Muscle of leg (tissue), 11 donors: Measurements from ENCODE around the gene SUCLG1. TPM values are rescaled to one million over a fixed set of nuclear protein-coding genes. Genes with fewer than 3 reads are reported as not detected.
A peak's percentile ranks its signal among the peaks of the same experiment; 100 is the strongest.

Experiments used
- DNase-seq: peaks from one replicate; pipeline ENCODE4 v3.0.0; 2013
- H3K27ac ChIP-seq: one replicate; pipeline ENCODE4 v1.5.1; 2013; ENCODE audit warnings: mild to moderate bottlenecking, low read length, control low read depth
- H3K27me3 ChIP-seq: one replicate; pipeline ENCODE4 v1.6.1; 2013; ENCODE audit warnings: low read length; ENCODE audit not compliant: control insufficient read depth, insufficient read depth
- H3K36me3 ChIP-seq: one replicate; pipeline ENCODE4 v1.6.1; 2013; ENCODE audit warnings: low read length; ENCODE audit not compliant: control insufficient read depth, insufficient read depth
- H3K4me1 ChIP-seq: one replicate; pipeline ENCODE4 v1.6.1; 2013; ENCODE audit warnings: low read length; ENCODE audit not compliant: control insufficient read depth, insufficient read depth
- H3K4me3 ChIP-seq: one replicate; pipeline ENCODE4 v1.5.1; 2013; ENCODE audit warnings: low read length, control low read depth
- H3K9me3 ChIP-seq: replicated peaks from 2 replicates; pipeline ENCODE4 v1.6.1; 2013; ENCODE audit warnings: low read depth, low read length; ENCODE audit not compliant: control insufficient read depth
- WGBS: methylation state at CpG from one replicate; pipeline ENCODE4 v1.1.5; 2013; ENCODE audit warnings: missing lambda C conversion rate; ENCODE audit not compliant: insufficient coverage; 5-methylcytosine and 5-hydroxymethylcytosine counted together
- polyA plus RNA-seq, 8 donors: library from polyadenylated mRNA; unstranded; fragments of 120-200 nt; gene quantifications; one replicate each; pipeline versions ENCODE4 v1.2.1 to v1.2.3, GENCODE V29; 2013; ENCODE audit warnings: inconsistent platforms in 1 of 8, low replicate concordance in 1 of 8; ENCODE audit not compliant: insufficient read length in 8 of 8, insufficient read depth in 1 of 8
- total RNA-seq: library from RNA; stranded (reverse); fragments of 120-200 nt; gene quantifications from one replicate; pipeline ENCODE4 v1.2.4, GENCODE V29; 2013

The SUCLG1 gene
- total and polyA plus RNA-seq, 9 donors, result 60.2 to 84.5 (median 71.0) TPM

DNA sequence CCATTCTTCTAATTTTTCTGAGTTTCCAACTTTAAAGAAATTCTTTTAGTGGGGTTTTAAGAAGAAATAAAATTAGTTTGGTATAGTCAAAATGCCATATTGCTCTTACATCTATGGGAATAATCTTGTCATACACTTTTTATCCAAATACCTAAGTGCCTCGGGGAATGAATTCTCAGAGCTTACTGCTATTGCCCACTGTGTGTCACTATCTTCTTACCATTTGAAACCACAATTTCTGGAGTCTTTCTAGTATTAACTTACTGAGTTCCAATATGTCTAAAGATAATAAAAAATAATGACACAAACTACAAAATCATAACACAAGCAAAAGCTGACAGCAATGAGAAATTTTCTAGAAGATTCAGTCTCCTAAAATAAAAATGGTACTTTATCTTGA, 33.5 kb upstream of the SUCLG1 start:
- no peaks in the 10 kb centered on the region for H3K36me3 ChIP-seq
- no peaks in the 10 kb centered on the region for H3K4me1 ChIP-seq
- no peak overlapping the region for H3K27ac ChIP-seq
- no CpG with 5 or more reads among the region's 1 CpG for WGBS
- no peaks in the 10 kb centered on the region for H3K27me3 ChIP-seq
- no peak overlapping the region for H3K4me3 ChIP-seq
- no peaks in the 10 kb centered on the region for H3K9me3 ChIP-seq
- DNase-seq, result peak; percentile 5

DNA sequence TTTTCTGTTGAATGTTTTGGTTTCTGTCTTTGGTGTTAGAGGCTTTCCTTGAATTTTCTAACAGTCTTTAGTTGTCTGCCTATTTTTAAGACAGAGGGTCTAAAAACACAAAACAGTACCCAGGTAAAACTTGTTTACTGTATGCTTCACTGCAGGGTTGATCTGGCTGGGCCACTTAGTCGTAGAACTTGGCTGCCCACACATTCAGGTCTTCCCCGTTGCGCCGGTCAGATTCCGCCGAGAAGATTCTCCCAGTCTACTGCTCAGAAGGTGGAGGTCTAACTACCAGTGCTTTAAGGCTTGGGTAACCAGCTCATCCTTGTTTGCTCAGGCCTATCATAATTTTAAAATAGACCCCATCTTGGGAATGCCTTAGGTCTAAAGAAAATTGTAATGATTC, 32.7 kb upstream of the SUCLG1 start:
- Histone ChIP-seq H3K27ac (no peak overlapping the region), H3K9me3 (no peaks in the 10 kb centered on the region), H3K36me3 (no peaks in the 10 kb centered on the region), H3K4me3 (no peak overlapping the region), H3K4me1 (no peaks in the 10 kb centered on the region), H3K27me3 (no peaks in the 10 kb centered on the region)
- DNase-seq, result no peak
- 84% methylated on average over 6 of the region's 6 CpGs for WGBS

DNA sequence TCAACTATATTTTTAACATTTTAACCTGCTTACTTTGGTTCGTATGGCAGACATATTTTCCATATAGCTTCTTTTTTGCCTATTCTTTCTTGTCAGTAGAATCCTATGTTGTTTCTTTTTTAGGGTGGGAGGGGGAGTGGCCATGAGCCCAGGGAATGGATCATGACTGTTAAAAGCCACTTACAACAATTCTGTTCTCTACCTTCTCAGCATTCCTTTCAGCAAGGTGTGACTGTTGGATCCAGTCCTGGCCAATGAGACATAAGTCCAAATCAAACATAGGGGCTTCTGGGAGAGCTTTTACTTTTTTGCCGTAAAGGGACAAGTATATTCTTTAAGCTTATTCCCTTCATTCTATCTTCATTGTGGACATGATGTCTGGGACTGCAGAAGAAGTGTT, 32.2 kb upstream of the SUCLG1 start:
- no peaks in the 10 kb centered on the region for H3K9me3 ChIP-seq
- no peak for DNase-seq
- H3K4me1 ChIP-seq, result no peaks in the 10 kb centered on the region
- H3K36me3 ChIP-seq, result no peaks in the 10 kb centered on the region
- WGBS, result no CpG with 5 or more reads among the region's 2 CpGs
- H3K27me3 ChIP-seq, result no peaks in the 10 kb centered on the region
- H3K27ac ChIP-seq, result no peak overlapping the region
- no peak overlapping the region for H3K4me3 ChIP-seq

- Histone ChIP-seq H3K9me3 (no peaks in the 10 kb centered on the region), H3K4me1 (no peaks in the 10 kb centered on the region), H3K27ac (no peak overlapping the region), H3K27me3 (no peaks in the 10 kb centered on the region), H3K36me3 (no peaks in the 10 kb centered on the region), H3K4me3 (no peak overlapping the region)
- WGBS, result 25% methylated on average over 2 of the region's 3 CpGs
- no peak for DNase-seq
Measured at GRCh38 chr2:84487298-84487996, 28.4 kb upstream of the SUCLG1 start.

GRCh38 chr2:84486441-84487115, 27.5 kb upstream of the SUCLG1 start:
- H3K27me3 ChIP-seq, result no peaks in the 10 kb centered on the region
- no peak overlapping the region for H3K27ac ChIP-seq
- WGBS, result 67% methylated on average over 1 of the region's 2 CpGs
- peak; percentile 37 for DNase-seq
- no peaks in the 10 kb centered on the region for H3K4me1 ChIP-seq
- H3K36me3 ChIP-seq, result no peaks in the 10 kb centered on the region
- H3K9me3 ChIP-seq, result no peaks in the 10 kb centered on the region
- no peak overlapping the region for H3K4me3 ChIP-seq

- no peak for DNase-seq
- Histone ChIP-seq H3K27ac (no peak overlapping the region), H3K27me3 (no peaks in the 10 kb centered on the region), H3K4me1 (no peaks in the 10 kb centered on the region), H3K9me3 (peaks cover 3% of the 10 kb centered on the region), H3K36me3 (no peaks in the 10 kb centered on the region), H3K4me3 (no peak overlapping the region)
- WGBS, result no CpG with 5 or more reads among the region's 1 CpG
Measured at GRCh38 chr2:84483320-84483719, 24.2 kb upstream of the SUCLG1 start.

DNA sequence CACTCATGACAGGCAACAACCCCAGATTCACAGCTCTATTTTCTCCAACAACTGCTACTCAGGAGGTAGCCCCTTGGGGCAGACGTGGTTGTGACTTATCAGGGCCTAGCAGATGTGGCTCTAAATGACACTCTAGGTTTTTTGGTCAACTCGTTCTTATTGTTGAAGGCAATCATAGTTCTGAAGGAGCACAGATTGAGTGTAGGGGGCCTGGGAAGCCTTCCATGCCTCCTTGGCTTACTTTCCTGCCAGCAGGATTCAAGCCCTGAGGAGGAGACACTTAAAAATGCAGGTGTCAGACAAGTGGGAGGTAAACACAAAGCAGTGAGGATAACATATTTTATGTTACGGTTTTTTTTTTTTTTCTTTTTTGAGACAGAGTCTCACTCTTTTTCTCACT, 23.5 kb upstream of the SUCLG1 start:
- Histone ChIP-seq H3K4me3 (no peak overlapping the region), H3K27ac (no peak overlapping the region), H3K4me1 (no peaks in the 10 kb centered on the region), H3K36me3 (no peaks in the 10 kb centered on the region), H3K9me3 (peaks cover 9% of the 10 kb centered on the region), H3K27me3 (no peaks in the 10 kb centered on the region)
- no peak for DNase-seq
- WGBS, result no CpG with 5 or more reads among the region's 3 CpGs

DNA sequence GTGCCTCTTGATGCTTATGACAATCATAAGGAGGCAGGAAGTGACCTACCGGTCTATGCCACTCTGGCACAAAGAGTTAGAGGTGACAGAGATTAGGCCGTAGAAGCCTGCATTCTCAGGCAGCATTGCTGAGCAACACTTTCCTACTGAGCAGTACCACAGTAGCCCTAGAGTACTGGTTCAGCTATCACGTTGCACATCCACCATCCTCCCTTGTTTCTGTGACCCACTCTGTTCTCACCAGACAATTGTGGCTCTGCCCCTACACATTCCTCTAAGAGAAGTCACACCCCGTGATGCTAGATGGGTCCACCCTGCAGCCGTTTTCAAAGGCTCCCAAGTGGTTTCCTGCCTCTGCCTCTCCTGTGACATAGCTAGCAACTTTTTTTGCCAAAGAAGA, 22.6 kb upstream of the SUCLG1 start:
- Histone ChIP-seq H3K27me3 (no peaks in the 10 kb centered on the region), H3K36me3 (no peaks in the 10 kb centered on the region), H3K4me1 (no peaks in the 10 kb centered on the region), H3K9me3 (peaks cover 16% of the 10 kb centered on the region), H3K4me3 (no peak overlapping the region), H3K27ac (no peak overlapping the region)
- WGBS, result 64% methylated on average over 4 of the region's 5 CpGs
- no peak for DNase-seq

DNA sequence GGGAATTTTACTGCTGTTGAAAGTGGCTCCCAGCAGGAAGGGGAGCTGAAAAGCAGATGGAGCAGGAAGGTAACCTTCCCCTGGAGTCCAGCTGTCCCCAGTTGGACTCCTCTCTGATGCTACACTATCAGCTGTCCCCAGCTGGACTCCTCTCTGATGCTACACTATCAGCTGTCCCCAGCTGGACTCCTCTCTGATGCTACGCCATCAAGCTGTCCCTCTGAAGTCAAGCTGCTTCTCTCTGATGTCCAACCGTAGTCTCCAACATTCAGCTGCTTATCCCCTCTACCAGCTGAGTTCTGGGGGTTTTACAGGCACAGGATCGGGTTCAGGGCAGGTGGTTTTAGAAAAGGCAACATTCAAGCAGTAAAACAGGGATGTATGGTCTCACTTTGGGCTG, 19.8 kb upstream of the SUCLG1 start:
- no peak for DNase-seq
- no peak overlapping the region for H3K27ac ChIP-seq
- H3K36me3 ChIP-seq, result no peaks in the 10 kb centered on the region
- H3K4me3 ChIP-seq, result no peak overlapping the region
- 84% methylated on average over 2 of the region's 3 CpGs for WGBS
- no peaks in the 10 kb centered on the region for H3K4me1 ChIP-seq
- H3K9me3 ChIP-seq, result peaks cover 18% of the 10 kb centered on the region
- no peaks in the 10 kb centered on the region for H3K27me3 ChIP-seq

- WGBS, result no CpG with 5 or more reads among the region's 1 CpG
Measured at GRCh38 chr2:84477886-84478285, 18.8 kb upstream of the SUCLG1 start.

More at GRCh38 chr2:84477886-84478285, 18.8 kb upstream of the SUCLG1 start:
- no peak overlapping the region for H3K27ac ChIP-seq
- H3K4me3 ChIP-seq, result no peak overlapping the region
- no peaks in the 10 kb centered on the region for H3K4me1 ChIP-seq
- peaks cover 18% of the 10 kb centered on the region for H3K9me3 ChIP-seq
- no peaks in the 10 kb centered on the region for H3K36me3 ChIP-seq
- H3K27me3 ChIP-seq, result no peaks in the 10 kb centered on the region
- DNase-seq, result no peak
